HG02885 (cell line): ENCODE data around the gene ZNF639.

Experiments
- ATAC-seq: cut with Tn5 transposase; IDR thresholded peaks from one replicate; pipeline ENCODE4 v1.9.1; 2021; ENCODE audit warnings: mild to moderate bottlenecking; ENCODE audit not compliant: unreplicated experiment, poor library complexity

Gene ZNF639

DNA sequence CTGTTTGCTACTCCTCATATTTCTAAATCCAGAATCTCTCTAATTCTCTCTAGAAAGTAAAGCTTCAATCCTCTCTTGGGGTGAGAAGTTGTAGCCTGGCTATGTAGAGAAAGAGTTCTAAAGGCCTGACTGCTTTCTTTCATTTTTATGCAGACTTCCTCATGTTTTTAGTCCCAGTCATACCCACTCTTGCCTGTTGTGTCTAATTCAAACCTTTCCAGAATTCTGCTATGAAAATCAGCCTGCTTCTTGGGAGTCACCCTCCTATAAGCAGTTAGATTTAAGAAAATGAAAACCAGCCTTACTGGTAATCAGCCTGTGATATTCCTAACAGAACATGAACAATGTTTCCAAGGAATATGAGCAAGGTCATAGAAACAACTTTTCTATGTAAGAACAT, 14.8 kb upstream of the ZNF639 start:
- no peak for ATAC-seq

DNA sequence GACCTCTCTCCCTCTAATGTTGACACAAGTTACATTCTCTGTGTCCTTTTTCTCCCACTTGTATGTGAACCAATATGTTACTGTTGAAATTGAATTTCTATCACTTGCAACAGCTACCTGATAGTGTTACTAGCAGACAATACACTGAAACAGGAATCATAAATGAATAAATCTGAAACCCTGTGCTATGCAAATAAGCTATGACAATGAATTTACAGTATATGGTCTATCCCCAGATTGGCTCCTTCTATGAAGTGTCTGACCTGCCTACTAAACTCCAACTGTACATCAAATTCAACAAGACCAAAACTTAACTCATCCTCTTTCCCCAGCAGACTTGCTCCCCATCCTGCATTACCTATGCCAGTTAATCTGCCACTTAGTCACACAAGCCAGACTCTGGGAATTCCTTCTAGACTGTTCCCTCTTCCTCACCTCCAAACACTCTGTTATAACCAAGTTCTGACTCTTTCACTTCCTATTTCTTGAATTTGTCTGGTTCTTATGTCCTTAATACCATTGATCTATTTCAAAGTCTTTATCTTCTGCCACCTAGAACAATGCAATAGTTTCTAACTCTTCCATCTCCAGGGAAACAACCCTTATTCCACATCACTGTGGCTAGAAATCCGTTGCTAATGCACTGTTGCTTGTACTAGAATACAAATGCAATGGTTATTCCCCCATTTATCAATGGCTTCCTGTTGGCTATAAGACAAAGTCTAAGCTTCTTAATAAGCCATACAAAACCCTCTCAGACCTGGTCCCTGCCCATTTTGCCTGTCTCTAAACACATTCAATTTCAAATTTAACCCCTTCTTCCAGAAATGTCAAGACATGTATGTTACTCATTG, 13.4 kb upstream of the ZNF639 start:
- peak; percentile 96 for ATAC-seq

DNA sequence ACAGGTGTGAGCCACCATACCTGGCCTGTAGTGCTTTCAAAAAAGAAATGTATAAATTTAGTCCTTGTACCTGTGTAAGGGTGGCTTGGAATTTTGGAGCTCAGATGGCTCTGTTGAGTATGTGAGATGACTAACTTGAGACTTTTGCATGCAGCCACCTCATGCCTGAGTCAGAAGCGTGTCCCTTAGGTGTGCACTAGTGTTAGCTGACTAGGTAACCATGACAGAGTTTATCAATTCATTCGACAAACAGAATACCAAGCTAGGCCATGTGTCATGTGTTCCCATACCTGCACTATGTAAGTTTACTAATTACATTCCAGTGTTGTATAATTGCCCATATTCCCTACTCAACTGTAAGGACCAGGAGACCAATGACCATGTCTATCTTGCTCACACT, 4.0 kb upstream of the ZNF639 start:
- ATAC-seq: no peak

DNA sequence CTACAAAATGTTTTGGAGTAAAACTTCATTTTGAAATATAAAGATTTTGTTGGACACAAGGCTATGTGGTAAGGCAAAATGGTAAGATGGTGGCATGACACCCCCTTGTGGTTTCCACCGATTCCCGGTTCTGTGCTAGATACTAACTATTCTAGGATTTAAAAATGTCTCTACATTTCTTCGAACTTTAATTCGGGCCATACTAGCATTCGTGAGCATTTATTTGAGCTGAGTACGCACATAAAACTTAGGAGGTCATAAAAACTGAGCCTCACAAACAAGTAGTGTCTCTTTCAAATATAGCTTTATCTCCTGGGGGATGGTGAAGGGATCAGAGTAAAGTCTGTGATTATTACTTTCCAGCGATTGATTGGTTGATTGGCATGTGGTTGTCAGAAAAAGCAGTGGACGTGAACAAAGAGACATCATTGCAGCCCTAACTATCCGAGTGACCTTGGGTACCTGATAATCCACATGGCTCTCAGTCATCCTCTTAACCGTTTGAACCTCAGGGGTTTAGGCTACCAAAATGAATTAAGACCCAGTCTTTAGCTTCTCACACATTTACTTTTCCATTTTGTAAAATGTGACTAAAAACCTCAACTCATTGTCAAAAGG, 1.1 kb upstream of the ZNF639 start:
- ATAC-seq: no peak

DNA sequence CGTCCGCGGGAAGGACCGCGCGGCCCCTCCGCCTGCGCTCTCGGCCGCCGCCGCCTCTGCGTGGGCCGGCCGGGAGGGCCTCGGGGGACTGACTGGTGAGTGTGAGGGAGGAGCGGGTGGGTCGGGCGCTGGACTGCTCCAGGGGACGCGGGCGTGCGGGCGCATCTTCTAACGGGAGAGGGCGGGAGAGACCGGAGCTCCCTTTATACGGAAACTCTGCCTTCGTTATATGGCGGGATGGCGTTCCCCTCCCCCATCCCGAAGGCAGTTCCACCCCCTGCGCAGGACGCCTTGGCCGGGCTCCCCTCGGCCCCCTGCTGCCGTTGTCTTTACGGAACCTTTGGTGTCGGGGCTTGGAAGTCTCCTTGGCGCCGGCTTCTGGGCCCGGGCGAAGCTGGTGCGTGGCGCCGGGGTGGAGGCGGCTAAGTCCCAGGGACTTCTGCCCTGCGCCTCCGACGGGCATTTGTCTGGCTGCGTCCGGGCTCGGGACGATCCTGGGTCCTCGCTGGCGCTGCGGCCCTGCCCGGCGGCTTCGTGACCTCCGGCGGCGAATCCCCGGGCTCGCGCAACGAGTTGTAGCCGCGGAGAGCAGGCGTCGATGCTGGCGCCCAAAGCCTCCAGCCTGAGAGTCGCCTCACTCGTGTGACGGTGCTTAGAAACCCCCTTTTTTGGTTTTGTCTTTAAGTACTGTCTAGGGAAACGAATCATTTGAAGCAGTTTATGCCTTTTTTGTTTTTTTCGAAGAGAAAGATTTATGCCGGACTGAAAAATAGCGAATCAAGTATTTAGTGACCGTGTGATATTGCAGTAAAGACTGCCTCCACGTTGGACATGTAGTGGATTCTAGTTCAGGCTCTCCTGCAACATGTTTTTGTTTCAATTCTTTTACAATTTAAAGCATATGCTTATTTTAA, 623 bp downstream of the ZNF639 start:
- peak; percentile 48 for ATAC-seq

DNA sequence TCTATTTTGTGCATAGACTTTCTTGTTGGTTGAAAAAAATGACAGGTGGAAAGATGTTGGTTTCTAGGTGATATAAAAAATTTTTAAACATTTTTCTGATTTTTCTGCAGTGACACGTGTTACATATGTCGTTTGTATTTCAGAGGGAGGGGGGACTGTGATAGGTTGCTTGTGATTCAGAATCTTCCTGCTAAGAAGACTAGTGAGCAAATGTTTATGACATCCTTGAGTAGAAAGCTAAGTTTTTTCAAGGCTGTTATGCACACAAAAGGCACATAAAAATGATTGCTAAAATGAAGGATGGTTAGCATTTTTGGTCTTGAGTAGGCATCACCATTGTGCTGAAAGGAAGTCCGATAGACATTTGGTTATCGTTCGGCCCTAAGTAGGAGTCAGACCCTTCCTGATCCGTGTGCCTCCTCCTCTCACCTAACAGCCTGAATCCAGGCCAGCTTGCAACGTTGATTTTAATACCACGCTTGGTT, 1.5 kb downstream of the ZNF639 start:
- peak; percentile 18 for ATAC-seq

DNA sequence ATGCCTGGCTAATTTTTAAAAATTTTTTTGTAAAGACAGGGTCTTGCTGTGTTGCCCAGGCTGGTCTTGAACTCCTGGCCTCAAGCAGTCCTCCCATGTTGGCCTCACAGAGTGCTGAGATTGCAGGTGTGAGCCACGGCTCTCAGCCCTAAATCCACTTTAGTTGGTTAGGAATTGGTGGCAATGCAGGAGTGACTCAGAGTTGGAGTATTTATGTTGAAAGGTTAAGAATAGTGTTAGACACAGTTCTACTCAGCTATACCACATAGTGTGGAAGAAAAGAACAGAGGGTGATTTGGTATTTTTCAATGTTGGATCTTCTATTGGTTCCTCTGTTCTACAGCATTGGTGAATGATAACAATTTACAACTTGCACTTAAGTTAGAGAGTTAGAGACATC, 7.6 kb downstream of the ZNF639 start:
- ATAC-seq: no peak

DNA sequence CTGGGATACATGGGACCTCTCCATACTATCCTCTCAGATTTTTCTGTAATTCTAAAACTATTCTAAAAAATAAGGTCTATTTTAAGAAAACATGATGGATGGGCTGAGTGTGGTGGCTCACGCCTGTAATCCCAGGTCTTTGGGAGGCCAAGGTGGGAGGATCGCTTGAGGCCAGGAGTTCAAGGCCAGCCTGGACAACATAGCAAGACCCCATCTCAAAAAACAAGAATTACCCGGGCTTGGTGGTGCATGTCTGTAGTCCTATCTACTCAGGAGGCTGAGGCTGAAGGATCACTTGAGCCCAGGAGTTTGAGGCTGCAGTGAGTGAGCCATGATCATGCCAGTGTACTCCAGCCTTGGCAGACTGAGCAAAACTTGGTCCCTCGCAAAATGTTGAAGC, 9.4 kb downstream of the ZNF639 start:
- no peak for ATAC-seq

DNA sequence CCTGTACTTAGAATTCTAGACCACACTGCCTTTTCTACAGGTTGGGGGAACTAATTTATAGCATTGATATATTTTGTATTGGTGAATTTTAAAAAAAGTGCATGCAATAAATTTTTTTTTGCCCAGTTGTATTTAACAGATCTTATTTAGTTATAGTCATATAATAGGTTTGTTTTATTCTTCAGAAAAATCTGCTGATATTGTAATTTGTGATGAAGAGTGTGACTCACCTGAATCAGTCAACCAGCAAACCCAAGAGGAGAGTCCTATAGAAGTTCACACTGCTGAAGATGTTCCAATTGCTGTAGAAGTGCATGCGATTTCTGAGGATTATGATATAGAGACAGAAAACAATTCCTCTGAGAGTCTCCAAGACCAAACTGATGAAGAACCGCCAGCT, 10.3 kb downstream of the ZNF639 start:
- no peak for ATAC-seq

DNA sequence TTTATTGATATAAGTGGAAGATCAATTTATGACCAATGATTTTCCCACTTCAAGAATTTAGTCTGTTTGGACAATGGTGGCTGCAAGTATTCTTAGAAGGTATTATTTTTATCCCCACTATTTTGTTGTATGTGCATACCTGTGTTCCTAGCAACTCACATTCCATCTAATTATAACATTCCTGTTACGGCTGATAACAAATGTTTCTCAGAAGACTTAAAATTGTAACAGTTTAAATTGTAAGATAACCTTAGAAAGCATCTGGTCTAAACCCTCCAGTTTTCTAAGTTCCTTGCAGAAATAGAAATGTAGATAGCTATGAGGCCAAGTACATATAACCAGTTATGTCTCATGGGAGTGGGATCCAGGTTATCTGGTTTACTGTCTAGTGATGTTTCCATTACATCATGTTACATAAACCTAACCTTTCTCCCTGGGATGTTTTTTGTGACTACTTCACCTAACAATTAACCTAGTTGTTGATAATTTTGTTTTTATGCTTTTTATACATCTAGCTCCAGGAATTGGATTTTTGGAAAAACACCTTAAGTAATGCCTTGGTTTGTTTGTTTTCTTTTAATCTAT, 13.6 kb downstream of the ZNF639 start:
- no peak for ATAC-seq

DNA sequence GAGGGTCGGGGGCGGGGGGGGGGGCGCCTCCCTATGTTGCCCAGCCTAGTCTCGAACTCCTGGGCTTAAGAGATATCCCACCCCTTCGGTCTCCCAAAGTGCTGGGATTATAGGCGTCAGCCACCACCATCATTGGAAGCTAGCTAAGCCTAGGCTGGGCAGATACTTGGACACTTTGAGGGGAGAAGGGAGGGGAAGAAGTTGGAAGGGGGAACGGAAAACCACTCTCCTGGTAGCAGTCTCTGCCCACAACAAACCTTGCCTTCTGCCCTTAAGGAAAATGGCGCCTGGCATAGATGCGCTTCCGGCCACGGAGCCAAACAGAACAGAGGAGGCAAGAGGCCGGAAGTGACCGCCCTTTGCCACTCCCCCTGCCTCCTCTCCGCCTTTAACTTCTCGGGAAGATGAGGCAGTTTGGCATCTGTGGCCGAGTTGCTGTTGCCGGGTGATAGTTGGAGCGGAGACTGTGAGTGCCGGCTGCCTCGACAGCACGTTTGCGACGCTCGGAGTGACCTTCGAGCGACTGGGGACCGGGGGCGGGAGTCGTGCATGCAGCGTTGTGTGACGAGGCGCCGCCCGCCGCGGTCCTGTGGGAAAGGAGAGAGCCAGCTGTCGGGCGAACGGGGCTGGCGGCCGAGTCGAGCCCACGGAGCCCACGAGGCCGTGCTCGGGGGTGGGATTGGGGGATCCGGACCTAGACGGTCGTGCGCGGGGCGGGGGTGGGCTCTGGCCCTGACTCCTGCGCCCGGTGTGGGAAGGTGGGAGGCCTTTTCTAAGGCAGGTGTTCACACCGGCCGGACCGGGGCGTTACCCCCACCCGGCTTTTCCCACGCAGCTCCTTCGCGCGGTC, 24.7 kb downstream of the ZNF639 start, which contains the start of gene MFN1:
Gene MFN1, plus strand, starts transcription at position 365 of the 850 bp plus-strand sequence. CDS start 1,143 bp downstream, outside the sequence.
- ATAC-seq: peak; percentile 94

DNA sequence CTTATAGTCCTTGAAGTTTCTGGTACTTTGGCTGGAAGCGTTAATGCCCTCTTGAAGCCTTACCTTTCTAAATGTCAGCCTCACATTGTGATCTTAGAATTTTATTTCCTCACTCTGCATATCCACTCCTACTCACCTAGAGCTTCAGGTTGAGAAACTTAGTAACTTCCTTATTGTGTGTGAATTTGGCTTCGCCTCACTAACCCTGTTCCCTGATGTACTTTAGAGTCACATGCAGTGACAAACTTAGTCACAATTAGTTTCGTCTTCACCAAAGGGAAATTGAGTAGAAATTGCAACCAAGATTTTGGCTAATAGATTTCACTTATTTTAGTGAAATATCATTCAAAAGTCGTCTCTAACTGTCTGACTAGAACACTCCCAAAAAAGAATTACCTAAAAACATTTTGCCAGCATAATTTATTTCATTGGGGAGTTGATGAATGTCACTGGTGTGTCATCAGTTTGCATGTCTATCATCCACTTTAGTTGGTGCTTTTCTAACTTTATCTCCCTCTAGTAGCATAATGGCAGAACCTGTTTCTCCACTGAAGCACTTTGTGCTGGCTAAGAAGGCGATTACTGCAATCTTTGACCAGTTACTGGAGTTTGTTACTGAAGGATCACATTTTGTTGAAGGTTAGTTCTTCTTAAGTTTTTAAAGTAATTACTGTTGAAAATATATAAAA, 25.6 kb downstream of the ZNF639 start:
- peak; percentile 71 for ATAC-seq

DNA sequence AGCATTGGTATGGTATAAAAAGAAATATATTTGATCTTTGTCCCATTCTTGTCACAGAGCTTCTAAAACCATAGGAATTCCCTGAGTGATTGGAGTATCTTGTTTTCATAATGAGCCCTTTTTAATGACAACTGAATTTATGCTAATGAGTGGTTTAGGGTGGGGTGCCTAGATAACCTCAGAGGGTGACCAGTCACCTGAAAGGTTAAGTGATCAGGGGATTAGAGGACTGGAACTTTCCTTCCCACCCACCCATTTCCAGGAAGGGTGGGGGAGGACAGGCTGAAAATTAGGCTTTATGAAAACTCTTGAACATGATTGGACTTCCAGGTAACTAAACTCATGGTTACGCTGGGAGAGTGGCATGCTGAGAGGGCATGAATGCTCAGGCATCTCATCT, 33.2 kb downstream of the ZNF639 start:
- ATAC-seq: no peak

DNA sequence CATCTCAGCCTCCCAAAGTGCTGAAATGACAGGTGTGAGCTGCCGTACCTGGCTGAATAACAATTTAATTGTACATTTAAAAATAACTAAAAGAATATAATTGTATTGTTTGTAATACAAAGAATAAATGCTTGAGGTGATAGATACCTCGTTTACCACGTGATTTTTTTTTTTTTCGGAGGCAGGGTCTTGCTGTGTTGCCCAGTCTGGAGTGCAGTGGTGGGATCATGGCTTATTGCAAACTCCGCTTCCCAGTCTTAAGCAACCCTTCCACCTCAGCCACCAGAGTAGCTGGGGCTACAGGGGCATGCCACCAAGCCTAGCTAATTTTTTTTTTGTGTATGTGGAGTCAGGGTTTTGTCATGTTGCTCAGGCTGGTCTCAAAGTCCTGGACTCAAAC, 40.5 kb downstream of the ZNF639 start:
- ATAC-seq: no peak

DNA sequence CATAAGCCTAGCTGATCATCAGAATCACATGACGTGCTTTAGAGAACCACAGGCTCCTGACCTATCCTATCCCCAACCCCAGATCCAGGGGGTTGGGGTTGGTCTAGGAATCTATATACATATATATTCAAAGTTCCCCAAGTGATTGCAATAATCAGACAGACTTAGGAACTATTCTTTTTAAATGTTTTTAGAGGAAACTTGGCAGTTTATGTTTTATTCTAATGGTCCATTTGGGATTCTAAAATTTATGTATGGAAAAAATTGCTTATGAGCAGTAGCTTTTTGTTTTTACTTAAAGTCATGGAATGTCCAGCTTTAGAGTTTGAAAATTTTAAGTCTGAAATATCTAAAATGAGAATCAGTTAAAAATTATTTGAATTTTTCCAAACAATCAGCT, 46.8 kb downstream of the ZNF639 start:
- no peak for ATAC-seq

DNA sequence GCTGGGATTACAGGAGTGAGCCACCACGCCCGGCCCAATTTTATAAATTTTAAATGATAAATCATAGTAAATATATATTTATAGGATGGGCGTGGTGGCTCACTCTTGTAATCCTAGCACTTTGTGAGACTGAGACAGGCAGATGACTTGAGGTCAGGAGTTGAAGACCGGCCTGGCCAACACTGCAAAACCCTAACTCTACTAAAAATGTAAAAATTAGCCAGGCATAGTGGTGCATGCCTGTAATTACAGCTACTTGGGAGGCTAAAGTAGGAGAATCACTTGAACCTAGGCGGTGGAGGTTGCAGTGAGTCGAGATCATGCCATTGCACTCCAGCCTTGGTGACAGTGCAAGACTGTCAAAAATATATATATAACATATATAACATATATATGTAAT, 51.1 kb downstream of the ZNF639 start:
- no peak for ATAC-seq

DNA sequence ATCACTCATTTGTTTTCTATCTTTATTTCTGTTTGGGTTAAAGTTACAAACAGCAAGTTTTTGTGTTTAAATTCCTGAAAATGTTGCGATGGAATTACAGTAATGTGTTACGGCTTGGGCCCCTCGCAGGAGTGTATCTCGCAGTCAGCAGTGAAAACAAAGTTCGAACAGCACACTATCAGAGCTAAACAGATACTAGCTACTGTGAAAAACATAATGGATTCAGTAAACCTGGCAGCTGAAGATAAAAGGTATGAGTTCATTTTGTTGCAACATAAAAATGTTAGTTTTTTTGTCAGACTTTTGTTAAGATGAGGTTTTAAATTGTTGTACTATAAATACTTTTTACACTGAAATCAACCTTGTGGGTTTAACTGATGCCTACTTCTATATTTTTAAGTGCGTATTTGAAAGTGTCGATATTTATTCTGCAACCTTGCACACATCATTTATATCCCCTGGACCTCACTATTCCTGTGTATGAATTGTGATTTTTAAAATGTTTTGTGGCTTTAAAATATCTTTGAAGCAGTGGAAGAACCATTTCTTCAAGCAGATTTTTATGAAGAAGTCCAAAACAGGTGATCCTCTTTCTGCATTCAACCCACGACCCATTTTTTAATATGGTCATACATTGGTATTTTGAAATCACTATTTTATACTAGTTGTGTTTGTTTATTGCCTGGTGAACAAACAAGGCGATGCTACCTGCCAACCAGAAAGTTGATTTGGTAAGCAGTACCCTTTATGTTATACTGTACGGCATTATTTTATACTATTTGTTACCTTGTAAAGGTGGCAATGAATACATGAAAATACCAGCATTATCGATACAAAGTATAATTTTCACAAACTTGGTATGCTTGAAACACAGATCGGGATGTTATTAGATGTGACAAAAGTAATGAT, 52.5 kb downstream of the ZNF639 start:
- no peak for ATAC-seq

DNA sequence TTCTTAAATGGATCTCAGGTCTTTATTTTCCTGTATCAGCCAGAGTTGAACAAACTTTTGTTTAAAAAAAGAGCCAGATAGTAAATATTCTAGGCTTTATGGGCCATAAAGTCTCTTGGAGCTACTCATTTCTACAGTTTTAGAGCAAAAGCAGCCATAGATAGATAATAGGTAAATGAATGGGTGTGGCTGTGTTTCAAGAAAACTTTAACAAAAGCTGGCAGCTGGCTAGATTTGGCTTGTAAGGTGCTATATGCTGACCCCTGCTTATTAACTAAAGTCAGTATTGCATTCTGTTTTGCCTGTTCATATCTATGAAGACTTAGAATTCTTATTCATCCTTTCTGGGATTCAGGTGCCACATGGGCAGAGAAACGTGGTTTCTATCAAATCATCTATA, 53.6 kb downstream of the ZNF639 start:
- ATAC-seq: no peak
